SK-MEL-5 (cell line): ENCODE measurements around the gene INSR. TPM values are rescaled to one million over a fixed set of nuclear protein-coding genes. Genes with fewer than 3 reads are reported as not detected.
A peak's percentile ranks its signal among the peaks of the same experiment; 100 is the strongest.
"Not testable (repeated sequence)": the region's sequence is repeated elsewhere in the genome, so short reads cannot be mapped to it uniquely, and the experiment has no call there.

Experiments used
- DNase-seq: peaks from one replicate; pipeline ENCODE4 v3.0.0-alpha.2; 2016; ENCODE audit warnings: low read depth, low spot score
- in situ Hi-C: cut with HindIII; loops from 2 replicates; pipeline ENCODE4 v1.10.0; 2016; ENCODE audit warnings: low sequenced_read_pairs, high pct_unique_total_duplicates, low pct_unique_long_range_greater_than_20kb
- total RNA-seq: library from RNA; depleted of rRNA; stranded (reverse); fragments of >200 nt; shearing (Covaris generic); gene quantifications from 2 replicates; pipeline ENCODE4 v1.2.3, GENCODE V29; 2014

Gene INSR
- total RNA-seq, 1 experiment from 2014 or later, result 11.3 TPM

GRCh38 chr19:7213628-7214323, 80.4 kb downstream of the INSR start:
- in situ Hi-C loops, result no loop called here
- DNase-seq, result no peak

- no peak for DNase-seq
- in situ Hi-C loops, result no loop called here
Observed at GRCh38 chr19:7211191-7211951, 82.8 kb downstream of the INSR start.

GRCh38 chr19:7210359-7210758, 83.9 kb downstream of the INSR start:
- in situ Hi-C loops, result no loop called here
- no peak for DNase-seq

- in situ Hi-C loops, DNase-seq: not testable (repeated sequence)
Observed at GRCh38 chr19:7209597-7210325, 84.5 kb downstream of the INSR start.

- DNase-seq, in situ Hi-C loops: not testable (repeated sequence)
Observed at GRCh38 chr19:7209036-7209435, 85.2 kb downstream of the INSR start.

- in situ Hi-C loops, result no loop called here
Observed at GRCh38 chr19:7203332-7203731, 90.9 kb downstream of the INSR start.

GRCh38 chr19:7202888-7203287, 91.3 kb downstream of the INSR start:
- in situ Hi-C loops, result no loop called here

More at GRCh38 chr19:7203332-7203731, 90.9 kb downstream of the INSR start:
- no peak for DNase-seq

GRCh38 chr19:7200736-7201135, 93.5 kb downstream of the INSR start:
- in situ Hi-C loops, result no loop called here
- no peak for DNase-seq

More at GRCh38 chr19:7202888-7203287, 91.3 kb downstream of the INSR start:
- no peak for DNase-seq

- in situ Hi-C loops, result no loop called here
- DNase-seq, result no peak
Observed at GRCh38 chr19:7199613-7200533, 94.3 kb downstream of the INSR start.

- peak; percentile 82 for DNase-seq
- in situ Hi-C loops, result no loop called here
Observed at GRCh38 chr19:7197760-7198696, 96.2 kb downstream of the INSR start.

- DNase-seq, result peak; percentile 75
Observed at GRCh38 chr19:7197119-7197759, 97.0 kb downstream of the INSR start.

GRCh38 chr19:7196763-7197118, 97.5 kb downstream of the INSR start:
- DNase-seq, result no peak
- in situ Hi-C loops, result no loop called here

More at GRCh38 chr19:7197119-7197759, 97.0 kb downstream of the INSR start:
- in situ Hi-C loops, result no loop called here

GRCh38 chr19:7195046-7195445, 99.2 kb downstream of the INSR start:
- no peak for DNase-seq
- in situ Hi-C loops, result no loop called here

- DNase-seq, result no peak
- in situ Hi-C loops, result no loop called here
Observed at GRCh38 chr19:7194566-7194965, 99.6 kb downstream of the INSR start.

- in situ Hi-C loops, result no loop called here
- DNase-seq, result peak; percentile 26
Observed at GRCh38 chr19:7191946-7192691, 102.1 kb downstream of the INSR start.
